H9 (cell line): ENCODE results near the gene METTL16. TPM values are rescaled to one million over a fixed set of nuclear protein-coding genes. Genes with fewer than 3 reads are reported as not detected.

Experiments
- DNase-seq: peaks from one replicate; pipeline ENCODE4 v3.0.0-alpha.2; 2017
- H2AFZ ChIP-seq: one replicate; pipeline ENCODE4 v1.6.1; 2013; ENCODE audit warnings: mild to moderate bottlenecking, low read length, control low read depth, moderate library complexity
- H2AK5ac ChIP-seq: 2 replicates; pipeline ENCODE4 v1.6.1; 2013; ENCODE audit warnings: low read length, control low read depth, mixed read lengths; ENCODE audit not compliant: insufficient read length
- H2BK120ac ChIP-seq: one replicate; pipeline ENCODE4 v1.6.1; 2013; ENCODE audit warnings: low read depth, mild to moderate bottlenecking, low read length, control low read depth, inconsistent platforms; ENCODE audit not compliant: poor library complexity, severe bottlenecking
- H2BK12ac ChIP-seq: 2 replicates; pipeline ENCODE4 v1.6.1; 2013; ENCODE audit warnings: low read length, control low read depth, mixed read lengths, low read depth; ENCODE audit not compliant: insufficient read length
- H2BK15ac ChIP-seq: 2 replicates; pipeline ENCODE4 v1.6.1; 2013; ENCODE audit warnings: low read depth, low read length, control low read depth
- H2BK20ac ChIP-seq: one replicate; pipeline ENCODE4 v1.6.1; 2013; ENCODE audit warnings: low read depth, mild to moderate bottlenecking, low read length, control low read depth, inconsistent platforms; ENCODE audit not compliant: poor library complexity, severe bottlenecking
- H2BK5ac ChIP-seq: 2 replicates; pipeline ENCODE4 v1.6.1; 2013; ENCODE audit warnings: low read length, control low read depth, mixed read lengths; ENCODE audit not compliant: insufficient read length
- H3K14ac ChIP-seq: 2 replicates; pipeline ENCODE4 v1.6.1; 2013; ENCODE audit warnings: low read length, control low read depth; ENCODE audit not compliant: insufficient read depth
- H3K18ac ChIP-seq: 2 replicates; pipeline ENCODE4 v1.6.1; 2013; ENCODE audit warnings: low read depth, mild to moderate bottlenecking, mixed read lengths, low read length, control low read depth; ENCODE audit not compliant: insufficient read length
- H3K23ac ChIP-seq: 2 replicates; pipeline ENCODE4 v1.6.1; 2013; ENCODE audit warnings: low read length, control low read depth, mixed read lengths, low read depth; ENCODE audit not compliant: insufficient read length
- H3K23me2 ChIP-seq: 2 replicates; pipeline ENCODE4 v1.6.1; 2013; ENCODE audit warnings: low read depth, mild to moderate bottlenecking, mixed read lengths, low read length, control low read depth; ENCODE audit not compliant: insufficient read length, poor library complexity, severe bottlenecking
- H3K27ac ChIP-seq: 2 replicates; pipeline ENCODE4 v1.5.1; 2013; ENCODE audit warnings: low read length, control low read depth, mixed read lengths, low read depth; ENCODE audit not compliant: insufficient read length
- H3K27me3 ChIP-seq: 2 replicates; pipeline ENCODE4 v1.6.1; 2013; ENCODE audit warnings: low read length, control low read depth, inconsistent platforms; ENCODE audit not compliant: insufficient read depth
- H3K4ac ChIP-seq: 2 replicates; pipeline ENCODE4 v1.6.1; 2013; ENCODE audit warnings: low read depth, mild to moderate bottlenecking, control low read depth, inconsistent platforms, low read length, moderate library complexity
- H3K4me1 ChIP-seq: 2 replicates; pipeline ENCODE4 v1.6.1; 2013; ENCODE audit warnings: low read length, control low read depth, inconsistent platforms; ENCODE audit not compliant: insufficient read depth
- H3K4me2 ChIP-seq: 2 replicates; pipeline ENCODE4 v1.6.1; 2013; ENCODE audit warnings: low read length, control low read depth, mixed read lengths; ENCODE audit not compliant: insufficient read length, insufficient read depth
- H3K56ac ChIP-seq: 2 replicates; pipeline ENCODE4 v1.6.1; 2013; ENCODE audit warnings: low read depth, mild to moderate bottlenecking, mixed read lengths, low read length, control low read depth; ENCODE audit not compliant: insufficient read length
- H3K79me1 ChIP-seq: 2 replicates; pipeline ENCODE4 v1.6.1; 2013; ENCODE audit warnings: low read depth, mild to moderate bottlenecking, moderate library complexity, low read length, control low read depth, inconsistent platforms; ENCODE audit not compliant: insufficient read depth, poor library complexity, severe bottlenecking
- H3K79me2 ChIP-seq: 2 replicates; pipeline ENCODE4 v1.6.1; 2013; ENCODE audit warnings: low read length, control low read depth, inconsistent platforms; ENCODE audit not compliant: insufficient read depth
- H3K9ac ChIP-seq: 2 replicates; pipeline ENCODE4 v1.6.1; 2013; ENCODE audit warnings: low read length, control low read depth, mixed read lengths; ENCODE audit not compliant: insufficient read length; ENCODE audit errors: extremely low read depth
- H3K9me3 ChIP-seq: one replicate; pipeline ENCODE4 v1.6.1; 2013; ENCODE audit warnings: low read depth, low read length, inconsistent platforms; ENCODE audit not compliant: control insufficient read depth
- H3T11ph ChIP-seq: one replicate; pipeline ENCODE4 v1.6.1; 2013; ENCODE audit warnings: mild to moderate bottlenecking, low read length, control low read depth, inconsistent platforms
- H4K20me1 ChIP-seq: one replicate; pipeline ENCODE4 v1.6.1; 2013; ENCODE audit not compliant: control insufficient read depth, insufficient read length, insufficient read depth
- H4K5ac ChIP-seq: 2 replicates; pipeline ENCODE4 v1.6.1; 2013; ENCODE audit warnings: low read depth, mild to moderate bottlenecking, mixed read lengths, low read length, control low read depth; ENCODE audit not compliant: insufficient read length
- H4K8ac ChIP-seq: replicated peaks from 2 replicates; pipeline ENCODE4 v1.6.1; 2013; ENCODE audit warnings: low read length, control low read depth, mixed read lengths, low read depth; ENCODE audit not compliant: insufficient read length
- H4K91ac ChIP-seq: 2 replicates; pipeline ENCODE4 v1.6.1; 2013; ENCODE audit warnings: low read depth, mild to moderate bottlenecking, moderate library complexity, mixed read lengths, low read length, control low read depth; ENCODE audit not compliant: insufficient read length
- H3K27ac Mint-ChIP-seq, 3 experiments: 2 replicates in 2 of 3; 3 replicates in 1 of 3; pipeline ENCODE4 v1.8.0; 2020 to 2021; ENCODE audit warnings: mixed read lengths in 3 of 3, mild to moderate bottlenecking in 1 of 3, moderate library complexity in 1 of 3
- H3K27me3 Mint-ChIP-seq: 2 replicates; pipeline ENCODE4 v1.8.0; 2021; ENCODE audit warnings: low read depth, mild to moderate bottlenecking, moderate library complexity, mixed read lengths
- H3K36me3 Mint-ChIP-seq, 3 experiments: 2 replicates in 2 of 3; 3 replicates in 1 of 3; pipeline ENCODE4 v1.8.0; 2020 to 2021; ENCODE audit warnings: low read depth in 3 of 3, mixed read lengths in 3 of 3; ENCODE audit not compliant: insufficient read depth in 1 of 3
- H3K4me1 Mint-ChIP-seq, 2 experiments: 2 replicates each; pipeline ENCODE4 v1.8.0; 2020; ENCODE audit warnings: mixed read lengths in 2 of 2
- H3K4me3 Mint-ChIP-seq, 2 experiments: 2 replicates in 1 of 2; 3 replicates in 1 of 2; pipeline ENCODE4 v1.8.0; 2020 to 2021; ENCODE audit warnings: mild to moderate bottlenecking in 2 of 2, mixed read lengths in 2 of 2, moderate library complexity in 1 of 2
- H3K9me3 Mint-ChIP-seq, 2 experiments: 2 replicates in 1 of 2; 3 replicates in 1 of 2; pipeline ENCODE4 v1.8.0; 2020; ENCODE audit warnings: mild to moderate bottlenecking in 2 of 2, mixed read lengths in 2 of 2, moderate library complexity in 1 of 2
- CTCF ChIP-seq: fragments of 200-600 bp; sonication (generic); conservative IDR thresholded peaks from 3 replicates; pipeline ENCODE4 v1.8.0; 2021; ENCODE audit warnings: antibody characterized with exemption, mild to moderate bottlenecking
- WGBS: extraction: QIAGEN DNeasy Blood & Tissue Kit; methylation state at CpG from one replicate; pipeline ENCODE4 v1.1.7; 2013; ENCODE audit warnings: missing lambda C conversion rate, low lambda C conversion rate, mixed read lengths; ENCODE audit not compliant: insufficient read length; ENCODE audit errors: extremely low coverage; 5-methylcytosine and 5-hydroxymethylcytosine counted together
- total RNA-seq: library from RNA; stranded (reverse); gene quantifications from 2 replicates; pipeline ENCODE4 v1.2.1, GENCODE V29; 2021

METTL16 gene
- total RNA-seq, 1 experiment from 2014 or later = 55.4 TPM

GRCh38 chr17:2415081-2415480 is 96.6 kb downstream of the METTL16 start:
- Histone ChIP-seq H4K20me1 (no peaks in the 10 kb centered on the region), H3K4me1 (no peaks in the 10 kb centered on the region)
- peaks cover 24 to 57% (median 49%) of the 10 kb centered on the region in 3 experiments for H3K36me3 Mint-ChIP-seq

More at GRCh38 chr17:2415081-2415480, 96.6 kb downstream of the METTL16 start:
- Histone ChIP-seq H2BK12ac (no peak overlapping the region), H3K9ac (no peak overlapping the region), H2BK15ac (no peak overlapping the region), H2AK5ac (no peak overlapping the region), H3K79me2 (no peaks in the 10 kb centered on the region), H4K91ac (no peak overlapping the region), H3K4me2 (no peak overlapping the region), H2AFZ (no peak overlapping the region), H4K5ac (no peak overlapping the region), H2BK120ac (no peak overlapping the region), H2BK5ac (no peak overlapping the region), H3K14ac (no peak overlapping the region), H3K27me3 (no peaks in the 10 kb centered on the region), H3K4ac (no peak overlapping the region), H2BK20ac (no peak overlapping the region), H4K8ac (no peak overlapping the region), H3K9me3 (no peaks in the 10 kb centered on the region), H3K79me1 (no peaks in the 10 kb centered on the region), H3K27ac (no peak overlapping the region), H3T11ph (no peak overlapping the region), H3K18ac (no peak overlapping the region), H3K56ac (no peak overlapping the region), H3K23me2 (no peaks in the 10 kb centered on the region), H3K23ac (no peak overlapping the region)
- Mint-ChIP-seq H3K27ac (peak overlapping the region in 2 of 3 experiments; percentile 28 to 51; a peak in 2 of 7 replicates), H3K27me3 (no peaks in the 10 kb centered on the region), H3K4me1 (peaks cover 6 to 9% of the 10 kb centered on the region in 2 experiments), H3K9me3 (no peaks in the 10 kb centered on the region), H3K4me3 (no peak overlapping the region)
- no peak for TF ChIP-seq CTCF
- WGBS = no CpG with 5 or more reads among the region's 9 CpGs
- DNase-seq = no peak
